Cardiac muscle cell (in vitro differentiated cells and primary cell): Measurements from ENCODE around the gene TLE2. TPM values are rescaled to one million over a fixed set of nuclear protein-coding genes. Genes with fewer than 3 reads are reported as not detected.

Experiments
- DNase-seq, 2 donors: peaks; one replicate each; pipeline versions ENCODE4 v3.0.0 to v3.0.0-alpha.2; 2010 to 2017; ENCODE audit warnings: low read depth in 1 of 2, low spot score in 1 of 2
- H3K27ac ChIP-seq: fragments of 200-600 bp; sonication (generic); 2 replicates; pipeline ENCODE4 v1.5.1; 2016
- H3K27me3 ChIP-seq: fragments of 200-600 bp; sonication (generic); 2 replicates; pipeline ENCODE4 v1.6.0; 2016; ENCODE audit warnings: control low read depth
- H3K36me3 ChIP-seq: fragments of 200-600 bp; sonication (generic); 2 replicates; pipeline ENCODE4 v1.5.1; 2016; ENCODE audit warnings: control low read depth
- H3K4me1 ChIP-seq: fragments of 200-600 bp; sonication (generic); 2 replicates; pipeline ENCODE4 v1.8.1; 2017; ENCODE audit warnings: low read depth, mild to moderate bottlenecking, mixed run types
- H3K4me3 ChIP-seq: fragments of 200-600 bp; sonication (generic); 2 replicates; pipeline ENCODE4 v1.5.1; 2016; ENCODE audit warnings: mild to moderate bottlenecking
- H3K9me3 ChIP-seq: fragments of 200-600 bp; sonication (generic); 2 replicates; pipeline ENCODE4 v1.5.1; 2017; ENCODE audit warnings: low read depth, mild to moderate bottlenecking, control low read depth
- CTCF ChIP-seq: IDR thresholded peaks from 2 replicates; pipeline ENCODE4 v1.5.1; 2012; ENCODE audit warnings: low read depth, mild to moderate bottlenecking, low read length
- polyA plus RNA-seq: library from polyadenylated mRNA; unstranded; fragments of >200 nt; fragmentation: Nextera tagmentation; extraction: Ambion mirVana; gene quantifications from 2 replicates; pipeline ENCODE4 v1.2.1, GENCODE V29; 2016
- total RNA-seq: library from RNA; depleted of rRNA; stranded (reverse); fragments of >200 nt; gene quantifications from 2 replicates; pipeline ENCODE4 v1.2.3, GENCODE V29; 2016

Gene TLE2
- total and polyA plus RNA-seq, 2 experiments from 2014 or later, result 95.9 to 105 TPM

DNA sequence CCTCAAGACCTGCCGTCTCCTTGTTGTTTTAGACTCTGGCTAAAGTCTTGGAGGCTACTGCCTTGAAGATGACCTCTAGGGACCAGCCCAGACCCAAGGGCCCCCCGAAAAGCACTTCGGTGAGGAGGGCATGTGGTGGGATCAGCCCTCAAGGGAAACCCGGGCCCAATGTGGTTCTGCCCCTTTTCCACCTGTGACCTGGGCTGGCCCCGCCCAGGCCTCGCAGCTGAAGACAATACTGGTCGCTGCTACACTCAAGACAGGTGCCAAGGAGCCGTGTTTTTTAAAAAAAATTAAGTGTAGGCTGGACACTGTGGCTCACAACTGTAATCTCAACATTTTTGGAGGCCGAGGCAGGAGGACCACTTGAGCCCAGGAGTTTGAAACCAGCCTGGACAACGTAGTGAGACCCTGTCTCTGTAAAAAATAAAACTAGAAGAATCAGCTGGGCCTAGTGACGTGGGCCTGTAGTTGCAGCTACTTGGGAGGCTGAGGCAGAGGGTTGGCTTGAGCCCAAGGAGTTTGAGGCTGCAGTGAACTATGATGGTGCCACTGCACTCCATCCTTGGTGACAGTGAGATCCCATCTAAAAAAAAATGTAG lies 50.8 kb downstream of the TLE2 start:
- Histone ChIP-seq H3K9me3 (no peaks in the 10 kb centered on the region), H3K36me3 (no peaks in the 10 kb centered on the region), H3K27ac (peak overlapping the region; percentile 53), H3K4me3 (peak overlapping the region; percentile 19), H3K4me1 (peaks cover 25% of the 10 kb centered on the region), H3K27me3 (no peaks in the 10 kb centered on the region)
- TF ChIP-seq CTCF, result no peak
- no peak for DNase-seq

DNA sequence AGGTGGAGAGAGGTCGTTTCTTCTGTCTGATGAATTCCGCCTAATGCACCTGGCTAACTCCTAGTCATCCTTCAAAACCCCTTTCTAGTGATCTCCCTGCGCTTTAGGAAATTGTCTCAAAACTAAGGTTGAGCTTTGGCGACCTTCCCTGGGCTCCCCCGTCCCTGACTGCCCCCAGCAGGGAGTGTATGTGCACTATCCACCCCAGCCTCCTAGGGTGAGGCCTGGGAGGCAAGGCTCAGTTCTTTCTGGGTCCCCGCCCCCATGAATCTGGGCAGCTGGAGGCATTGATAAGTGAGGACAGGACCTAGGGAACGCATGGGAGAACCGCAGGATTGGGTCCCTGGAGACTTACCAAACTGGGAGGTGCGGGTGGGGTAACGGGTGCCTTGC lies 51.3 kb downstream of the TLE2 start:
- Histone ChIP-seq H3K4me3 (peak overlapping the region; percentile 19), H3K27ac (peak overlapping the region; percentile 53), H3K4me1 (peaks cover 20% of the 10 kb centered on the region), H3K9me3 (no peaks in the 10 kb centered on the region), H3K36me3 (no peaks in the 10 kb centered on the region), H3K27me3 (no peaks in the 10 kb centered on the region)
- no peak for TF ChIP-seq CTCF
- DNase-seq, result no peak

GRCh38 chr19:2977001-2977745 lies 51.9 kb downstream of the TLE2 start, which contains the start of gene TLE6:
Gene TLE6, plus strand, starts transcription at chr19:2977564. Its CDS starts 670 bp downstream, at chr19:2978234.
- Histone ChIP-seq H3K27ac (peak within 1 kb of the TSS; percentile 53), H3K9me3 (no peaks in the 10 kb centered on the region), H3K4me1 (peaks cover 17% of the 10 kb centered on the region)

DNA sequence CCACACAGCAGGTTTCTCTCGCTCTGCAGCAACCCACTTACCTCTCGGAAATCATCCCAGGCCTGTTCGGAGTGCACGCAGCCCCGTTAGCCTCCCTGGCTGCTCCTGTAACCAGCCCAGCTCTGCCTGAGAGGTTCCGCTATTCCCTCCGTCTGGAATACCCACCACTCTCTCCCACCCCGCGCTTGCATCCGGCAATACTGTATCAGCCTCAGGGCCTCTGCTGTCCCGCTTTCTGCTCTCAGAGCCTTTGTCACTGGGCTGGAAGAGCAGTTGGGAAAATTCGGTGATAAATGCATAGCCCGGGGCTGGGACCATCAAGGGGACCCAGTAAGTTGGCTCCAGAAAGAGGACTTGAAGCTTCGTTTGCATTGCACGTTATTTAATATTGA lies 52.5 kb downstream of the TLE2 start:
- DNase-seq, result peak in 1 of 2 donors; percentile 38
- no peaks in the 10 kb centered on the region for H3K27me3 ChIP-seq
- H3K4me1 ChIP-seq, result peaks cover 17% of the 10 kb centered on the region

More at GRCh38 chr19:2977001-2977745, 51.9 kb downstream of the TLE2 start, which contains the start of gene TLE6:
- H3K27me3 ChIP-seq, result no peaks in the 10 kb centered on the region
- H3K36me3 ChIP-seq, result no peaks in the 10 kb centered on the region
- no peak for TF ChIP-seq CTCF
- peak within 1 kb of the TSS; percentile 40 for H3K4me3 ChIP-seq
- peak; percentile 97 to 98 for DNase-seq

More for the DNA sequence above, 52.5 kb downstream of the TLE2 start:
- H3K9me3 ChIP-seq, result no peaks in the 10 kb centered on the region
- peak overlapping the region; percentile 40 for H3K4me3 ChIP-seq
- no peak overlapping the region for H3K27ac ChIP-seq
- no peaks in the 10 kb centered on the region for H3K36me3 ChIP-seq
- no peak for TF ChIP-seq CTCF
